GM18517 (cell line): ENCODE measurements around the gene YKT6.
A peak's percentile ranks its signal among the peaks of the same experiment; 100 is the strongest.

Experiments used
- ATAC-seq: cut with Tn5 transposase; IDR thresholded peaks from one replicate; pipeline ENCODE4 v1.9.1; 2021; ENCODE audit warnings: mild to moderate bottlenecking, moderate library complexity; ENCODE audit not compliant: unreplicated experiment

YKT6 gene

GRCh38 chr7:44257618-44258422 lies 57.0 kb downstream of the YKT6 start:
- peak; percentile 91 for ATAC-seq

GRCh38 chr7:44258423-44258760 lies 57.6 kb downstream of the YKT6 start:
- no peak for ATAC-seq

GRCh38 chr7:44258865-44259546 lies 58.2 kb downstream of the YKT6 start:
- ATAC-seq: no peak

- ATAC-seq: no peak
Observed at GRCh38 chr7:44259547-44260457, 59.0 kb downstream of the YKT6 start.

GRCh38 chr7:44261240-44261639 lies 60.5 kb downstream of the YKT6 start:
- no peak for ATAC-seq

- no peak for ATAC-seq
Observed at GRCh38 chr7:44262031-44262430, 61.3 kb downstream of the YKT6 start.

- ATAC-seq: no peak
Observed at GRCh38 chr7:44263326-44264082, 62.7 kb downstream of the YKT6 start.
